ENCODE measurements around the gene CCDC3. TPM values are rescaled to one million over a fixed set of nuclear protein-coding genes. Genes with fewer than 3 reads are reported as not detected.
A peak's percentile ranks its signal among the peaks of the same experiment; 100 is the strongest.

The CCDC3 gene
- total and polyA plus RNA-seq, 4 donors = 2.2 to 12.3 (median 6.6) TPM

- TF ChIP-seq REST (IDR thresholded peaks at IDR 0.05) = no peak
- no peak for TF ChIP-seq TAF1 (conservative IDR thresholded peaks at IDR 0.05)
- no peak for TF ChIP-seq YY1 (IDR thresholded peaks at IDR 0.05)
- TF ChIP-seq FOXA2 (IDR thresholded peaks at IDR 0.05) = no peak
- no peak for TF ChIP-seq MAX (IDR thresholded peaks at IDR 0.05)
- no peak for TF ChIP-seq FOXA1 (IDR thresholded peaks at IDR 0.05)
Observed at GRCh38 chr10:12902851-12903358, 98.6 kb downstream of the CCDC3 start (continued).

- H3K9ac ChIP-seq (ENCODE audit: low read depth in 1 of 2, low read length in 2 of 2) = no peak overlapping the region
- H3K4me3 ChIP-seq (ENCODE audit: low read depth in 1 of 3, low read length in 3 of 3) = no peak overlapping the region
- no peaks in the 10 kb centered on the region for H3K9me3 ChIP-seq (ENCODE audit: control insufficient read depth in 4 of 4, low read length in 3 of 4)
- H3K4me1 ChIP-seq (ENCODE audit: control insufficient read depth in 4 of 4, insufficient read depth in 4 of 4, low read length in 3 of 4) = no peaks in the 10 kb centered on the region
- no peaks in the 10 kb centered on the region for H3K27me3 ChIP-seq (ENCODE audit: control insufficient read depth in 4 of 4, insufficient read depth in 4 of 4, low read length in 3 of 4)
- DNase-seq (ENCODE audit: low spot score) = peak; percentile 65
- H3K27ac ChIP-seq (ENCODE audit: low read depth in 1 of 2, low read length in 2 of 2) = no peak overlapping the region
- TF ChIP-seq RAD21 (IDR thresholded peaks at IDR 0.05) (peak; percentile 91 to 94), CTCF (IDR thresholded peaks at IDR 0.05; ENCODE audit: low read depth, low read length, missing input control) (peak; percentile 77), RXRA (IDR thresholded peaks at IDR 0.05) (no peak), FOXA1 (IDR thresholded peaks at IDR 0.05) (no peak), HNF4A (conservative IDR thresholded peaks at IDR 0.05) (peak in 1 of 2 donors; percentile 28)
- H3K36me3 ChIP-seq (ENCODE audit: control insufficient read depth in 4 of 4, insufficient read depth in 3 of 4, low read depth in 1 of 4, low read length in 3 of 4) = no peaks in the 10 kb centered on the region
- WGBS = 10% methylated on average over 2 of the region's 2 CpGs
Observed at GRCh38 chr10:12902135-12902572, 99.4 kb downstream of the CCDC3 start.

GRCh38 chr10:12899546-12899945 lies 102.0 kb downstream of the CCDC3 start:
- H3K27me3 ChIP-seq (ENCODE audit: control insufficient read depth in 4 of 4, insufficient read depth in 4 of 4, low read length in 3 of 4) = no peaks in the 10 kb centered on the region
- whole genome bisulfite sequencing = 91% methylated on average over 7 of the region's 7 CpGs
- TF ChIP-seq FOXA2 (IDR thresholded peaks at IDR 0.05) = no peak
- TF ChIP-seq MAX (IDR thresholded peaks at IDR 0.05) = no peak
- no peak for TF ChIP-seq REST (IDR thresholded peaks at IDR 0.05)
- TF ChIP-seq YY1 (IDR thresholded peaks at IDR 0.05) = no peak
- TF ChIP-seq NR2F2 (IDR thresholded peaks at IDR 0.05) = no peak
- TF ChIP-seq HNF4A (conservative IDR thresholded peaks at IDR 0.05) = no peak
- TF ChIP-seq JUND (IDR thresholded peaks at IDR 0.05) = no peak
- no peak for TF ChIP-seq TAF1 (conservative IDR thresholded peaks at IDR 0.05)
- no peak for TF ChIP-seq FOXA1 (IDR thresholded peaks at IDR 0.05)
- TF ChIP-seq CTCF (IDR thresholded peaks at IDR 0.05; ENCODE audit: low read depth, low read length, missing input control) = no peak
- TF ChIP-seq ZBTB33 (IDR thresholded peaks at IDR 0.05) = no peak
- TF ChIP-seq EGR1 (IDR thresholded peaks at IDR 0.05; ENCODE audit: low read depth in 2 of 2) = no peak
- no peak for TF ChIP-seq HNF4G (IDR thresholded peaks at IDR 0.05)

More at GRCh38 chr10:12899546-12899945, 102.0 kb downstream of the CCDC3 start:
- H3K36me3 ChIP-seq (ENCODE audit: control insufficient read depth in 4 of 4, insufficient read depth in 3 of 4, low read depth in 1 of 4, low read length in 3 of 4) = no peaks in the 10 kb centered on the region
- H3K4me1 ChIP-seq (ENCODE audit: control insufficient read depth in 4 of 4, insufficient read depth in 4 of 4, low read length in 3 of 4) = no peaks in the 10 kb centered on the region
- H3K27ac ChIP-seq (ENCODE audit: low read depth in 1 of 2, low read length in 2 of 2) = no peak overlapping the region
- no peak overlapping the region for H3K4me3 ChIP-seq (ENCODE audit: low read depth in 1 of 3, low read length in 3 of 3)
- no peak overlapping the region for H3K9ac ChIP-seq (ENCODE audit: low read depth in 1 of 2, low read length in 2 of 2)
- no peak for DNase-seq (ENCODE audit: low spot score)
- H3K9me3 ChIP-seq (ENCODE audit: control insufficient read depth in 4 of 4, low read length in 3 of 4) = no peaks in the 10 kb centered on the region

Data from liver (tissue), 9 donors.